Stimulated activated CD8-positive, alpha-beta memory T cell treated with anti-CD3 and anti-CD28 coated beads, Interleukin-7, amount 100 ng/mL, for 1 hour (primary cell): Measurements from ENCODE around the gene MNT.
A peak's percentile ranks its signal among the peaks of the same experiment; 100 is the strongest.

ENCODE experiments used
- DNase-seq, 2 donors: peaks; one replicate each; pipeline ENCODE4 v3.0.0-alpha.2; 2020; ENCODE audit warnings: low read depth in 2 of 2

MNT gene

DNA sequence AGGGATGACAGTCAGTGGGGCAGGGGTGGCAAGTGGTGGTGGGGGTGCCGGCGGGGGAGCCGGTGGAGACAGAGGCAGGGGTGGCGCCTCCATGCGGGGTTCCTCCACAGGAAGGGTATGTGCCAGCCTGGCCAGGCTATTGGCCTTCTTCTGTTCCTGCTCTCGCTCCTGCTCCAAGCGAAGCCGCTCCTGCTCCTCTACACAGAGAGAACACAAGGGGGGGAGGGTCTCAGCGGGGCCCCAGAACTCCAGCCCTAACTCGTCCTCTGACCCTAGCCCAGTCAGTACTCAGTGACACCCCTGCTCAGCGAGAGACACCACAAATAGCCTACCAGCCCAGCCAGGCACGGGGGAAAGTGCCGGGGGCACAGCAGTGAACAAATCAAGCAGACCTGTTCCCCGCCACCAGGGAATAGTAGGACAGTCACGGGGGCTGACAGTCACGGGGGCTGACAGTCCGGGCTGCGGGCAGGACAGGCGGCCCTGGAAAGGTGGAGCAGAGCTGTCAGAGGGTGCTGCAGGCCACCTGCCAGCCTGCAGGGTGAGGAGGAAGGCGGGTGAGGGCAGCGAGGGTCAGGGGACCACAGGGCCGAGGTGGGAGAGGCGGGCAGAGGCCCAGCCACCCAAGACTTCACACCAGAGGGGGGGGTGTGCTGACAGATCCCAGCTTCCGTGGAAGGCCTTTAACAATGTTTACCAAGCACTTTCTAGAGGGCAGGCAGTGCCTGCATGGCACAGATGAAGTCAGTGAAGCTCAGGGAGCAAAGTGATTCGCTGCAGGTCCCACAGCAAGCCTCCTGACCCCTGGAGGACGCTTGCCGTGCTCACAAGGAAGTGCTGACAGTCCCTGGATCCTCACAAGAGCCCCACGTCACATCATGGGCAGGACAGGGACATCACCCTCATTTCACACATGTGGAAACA lies 5.3 kb downstream of the MNT start:
- no peak for DNase-seq

DNA sequence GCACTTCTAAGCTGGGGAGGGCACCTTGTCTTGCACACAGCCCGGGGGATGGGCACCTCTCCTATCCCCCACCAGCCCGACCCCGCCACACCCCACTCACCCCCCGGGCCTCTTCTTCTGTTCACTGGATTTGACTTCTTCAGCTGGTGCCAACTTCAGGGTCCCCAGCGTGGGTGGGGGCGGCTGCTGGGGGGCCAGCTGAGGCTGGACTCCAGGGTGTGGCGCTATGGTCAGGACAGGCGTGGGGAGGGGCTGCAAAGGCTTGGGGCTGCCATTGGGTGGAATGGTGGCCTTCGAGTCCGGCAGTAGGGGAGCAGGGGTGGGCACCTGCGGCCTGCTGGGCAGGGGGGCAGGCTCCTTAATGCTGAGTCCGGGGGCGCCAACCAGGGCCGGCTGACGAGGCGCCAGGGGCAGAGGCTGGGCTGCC lies 6.1 kb downstream of the MNT start:
- DNase-seq: no peak

DNA sequence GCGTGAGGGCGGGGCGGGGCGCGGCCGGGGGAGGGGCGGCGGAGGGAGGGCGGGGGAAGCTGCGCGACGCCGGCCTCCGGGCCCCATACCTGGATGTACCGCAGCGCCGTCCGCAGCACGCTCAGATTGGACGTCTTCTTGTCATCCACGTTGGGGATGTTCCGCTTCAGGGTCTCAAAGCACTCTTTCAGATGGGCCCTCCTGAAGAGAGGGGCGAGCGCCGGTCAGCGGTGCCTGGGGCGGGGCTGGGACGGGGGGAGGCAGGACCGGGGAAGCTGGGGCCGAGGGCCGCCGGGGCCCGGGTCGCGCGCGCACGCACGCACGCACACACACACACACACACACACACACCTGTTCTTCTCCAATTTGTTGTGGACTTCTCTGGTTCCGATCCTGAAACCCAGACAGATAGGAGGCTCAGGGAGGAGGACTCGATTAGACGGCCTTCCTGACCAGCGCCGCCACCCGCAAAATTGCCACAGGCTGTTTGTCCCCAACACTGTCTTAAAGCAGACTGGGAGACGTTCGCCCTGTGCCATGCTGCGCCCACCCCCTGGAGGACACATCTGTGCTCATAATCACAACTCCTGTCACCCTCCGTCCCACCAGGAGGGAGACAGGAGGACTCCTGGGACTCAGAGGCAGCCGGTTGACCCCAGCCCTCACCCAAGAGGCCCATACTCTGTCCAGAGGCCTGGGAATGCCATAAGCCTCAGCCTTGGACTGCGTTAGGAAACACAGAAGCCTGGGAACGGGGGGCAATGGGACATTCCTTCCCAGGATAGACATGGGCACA lies 6.7 kb downstream of the MNT start:
- DNase-seq: no peak

DNA sequence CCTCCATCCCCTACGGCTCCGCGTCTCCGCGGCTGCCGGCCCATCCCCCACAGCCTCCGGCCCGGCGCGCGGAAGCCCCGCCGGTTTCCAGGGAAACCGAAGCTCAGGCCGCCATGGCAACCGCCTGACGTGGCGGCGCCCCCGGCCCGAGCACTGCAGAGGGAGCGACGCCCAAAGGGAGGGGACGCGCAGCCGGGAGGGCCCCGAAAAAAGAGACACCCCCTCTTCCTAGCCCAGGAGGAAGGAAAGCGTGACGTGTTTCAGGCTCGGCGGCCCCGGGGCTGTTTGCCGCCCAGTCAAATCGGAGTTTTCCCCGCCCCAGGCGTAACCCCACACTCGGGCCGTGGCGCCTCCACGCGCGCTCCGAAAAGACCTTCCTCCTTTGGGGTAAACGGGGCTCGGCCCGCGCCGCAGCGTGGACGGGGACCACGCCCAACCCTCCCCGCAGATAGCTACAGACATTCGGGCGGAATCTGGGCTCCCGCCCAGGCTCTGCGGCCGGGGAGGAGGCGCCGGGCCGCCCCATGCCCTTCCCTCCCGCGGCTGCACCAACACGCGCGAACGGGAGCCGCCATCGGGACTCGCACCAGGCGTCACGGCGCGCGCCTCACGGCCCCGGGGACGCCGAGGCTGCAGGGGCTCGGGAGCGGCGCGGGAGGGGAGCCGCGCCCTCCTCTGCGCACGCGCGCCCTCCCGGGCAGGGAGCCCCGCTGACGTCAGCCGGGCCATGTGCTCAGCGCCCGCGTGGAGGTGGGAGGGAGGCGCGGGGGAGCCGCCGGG lies 7.5 kb downstream of the MNT start:
- peak; percentile 78 to 80 for DNase-seq

DNA sequence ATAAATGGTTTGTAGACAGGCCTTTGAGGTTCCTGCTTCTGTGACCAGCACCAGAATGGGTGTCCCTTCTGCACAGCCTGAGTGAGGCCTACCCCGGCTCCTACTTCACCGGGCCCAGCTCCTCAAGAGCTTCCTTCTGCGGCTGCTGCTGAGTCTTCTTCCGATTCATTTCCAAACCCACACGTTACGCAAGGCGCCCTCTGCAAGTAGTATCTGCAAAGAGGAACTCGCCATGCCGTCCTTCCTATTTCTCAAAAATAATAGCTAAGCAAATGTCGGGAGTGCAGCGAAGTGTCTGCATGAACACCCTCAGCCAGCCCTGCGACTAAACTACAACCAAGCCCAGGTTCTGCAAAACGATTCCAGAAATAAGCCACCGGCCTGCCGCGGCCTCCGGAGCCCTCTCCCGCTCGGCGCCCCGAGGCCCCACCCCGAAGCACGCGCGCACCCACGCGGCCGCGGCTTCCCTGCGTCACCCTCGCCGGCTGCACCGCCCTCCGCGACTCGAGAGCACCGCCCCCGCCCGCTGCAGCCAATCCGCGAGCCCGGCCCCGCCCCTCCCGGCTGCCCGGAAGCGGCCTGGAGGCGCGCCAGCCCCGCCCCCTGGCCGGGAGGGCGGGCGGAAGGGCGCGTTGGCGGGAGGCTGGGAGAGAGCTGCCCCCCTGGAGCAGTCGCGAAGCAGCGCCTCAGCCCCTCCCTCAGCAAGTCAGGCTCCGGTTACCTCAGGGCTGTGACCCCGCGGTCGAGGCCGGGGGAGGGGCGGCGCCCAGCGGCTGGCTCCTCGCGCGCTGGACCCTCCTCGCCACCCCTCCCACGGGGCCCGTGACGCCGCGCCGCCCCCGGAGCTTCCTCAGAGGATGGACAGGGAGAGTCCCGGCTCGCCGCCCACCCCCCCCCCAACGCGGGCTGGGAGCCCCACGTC lies 8.3 kb downstream of the MNT start:
- peak; percentile 95 to 97 for DNase-seq

DNA sequence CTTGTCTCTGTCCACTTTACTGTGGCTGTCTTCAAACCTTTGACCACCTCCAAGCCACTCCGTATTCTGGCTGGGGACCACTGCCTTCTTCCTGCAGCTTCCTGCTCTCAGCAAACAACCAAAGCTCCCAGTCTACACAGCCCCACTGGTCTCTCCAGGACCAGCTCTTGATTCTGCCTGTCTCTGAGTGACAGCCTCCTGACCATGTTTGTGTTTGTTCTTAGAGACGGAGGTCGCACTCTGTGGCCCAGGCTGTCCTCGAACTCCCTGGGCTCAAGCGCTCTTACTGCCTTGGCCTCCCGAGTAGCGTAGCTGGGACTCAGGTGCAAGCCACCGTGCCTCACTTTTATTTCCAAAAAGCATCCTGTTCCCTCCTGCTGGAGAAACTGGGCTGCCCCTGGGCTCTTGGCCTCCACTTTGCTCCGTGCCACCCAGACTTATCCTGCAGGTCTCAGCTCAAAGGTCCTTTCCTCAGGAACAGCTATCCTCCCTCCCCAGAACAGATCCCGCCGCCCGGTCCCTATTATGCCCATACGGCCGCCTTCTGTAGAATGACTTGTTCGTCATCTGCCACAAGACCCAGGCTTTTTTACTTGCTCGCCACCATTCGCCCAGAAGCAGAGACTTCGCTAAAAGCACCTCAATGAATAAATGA lies 9.1 kb downstream of the MNT start:
- no peak for DNase-seq

DNA sequence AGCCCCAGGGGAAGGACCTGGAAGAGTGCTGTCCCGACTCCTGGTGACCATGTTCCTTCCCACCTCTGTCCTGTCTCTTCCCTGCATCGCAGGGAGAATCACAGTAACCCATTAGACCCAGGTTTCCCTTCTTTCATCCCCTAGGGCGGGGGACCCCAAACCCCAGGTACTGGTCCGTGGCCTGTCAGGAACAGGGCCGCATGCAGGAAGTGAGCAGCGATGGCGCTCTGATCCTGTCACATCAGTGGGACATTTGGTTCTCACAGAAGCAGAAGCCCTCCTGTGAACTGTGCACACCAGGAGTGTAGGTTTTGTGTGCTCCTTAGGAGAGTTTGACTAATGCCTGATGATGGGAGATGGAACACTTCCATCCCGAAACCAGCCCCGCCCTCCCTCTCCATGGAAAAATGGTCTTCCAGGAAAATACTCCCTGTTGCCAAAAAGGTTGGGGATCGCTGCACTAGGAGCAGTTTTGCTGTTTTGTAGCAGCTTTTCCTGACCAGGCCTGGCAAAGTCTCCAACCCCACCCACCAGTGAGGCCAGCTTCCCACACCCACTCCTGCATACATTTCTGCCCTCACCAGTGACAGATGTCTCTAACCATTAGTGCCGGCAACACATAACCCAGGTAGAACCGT lies 10.5 kb downstream of the MNT start:
- DNase-seq: no peak

DNA sequence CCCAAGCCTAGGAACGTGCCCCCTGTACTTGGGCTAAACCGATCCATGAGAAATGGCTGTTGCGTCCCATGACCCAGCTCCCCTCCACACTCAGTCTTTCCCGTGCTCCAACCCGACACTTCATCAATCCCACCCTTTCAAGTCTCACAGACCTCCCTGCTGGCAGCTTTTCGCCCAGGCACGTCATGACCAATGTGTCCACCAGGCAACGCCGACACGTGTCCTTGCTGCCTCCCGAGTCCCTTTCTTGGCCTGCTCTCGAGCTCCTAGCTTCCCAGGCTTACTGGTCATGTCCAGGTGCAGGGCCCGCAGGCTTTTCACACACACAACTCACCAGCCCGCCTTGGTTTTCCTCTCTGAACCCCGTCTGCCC lies 12.2 kb downstream of the MNT start:
- no peak for DNase-seq

DNA sequence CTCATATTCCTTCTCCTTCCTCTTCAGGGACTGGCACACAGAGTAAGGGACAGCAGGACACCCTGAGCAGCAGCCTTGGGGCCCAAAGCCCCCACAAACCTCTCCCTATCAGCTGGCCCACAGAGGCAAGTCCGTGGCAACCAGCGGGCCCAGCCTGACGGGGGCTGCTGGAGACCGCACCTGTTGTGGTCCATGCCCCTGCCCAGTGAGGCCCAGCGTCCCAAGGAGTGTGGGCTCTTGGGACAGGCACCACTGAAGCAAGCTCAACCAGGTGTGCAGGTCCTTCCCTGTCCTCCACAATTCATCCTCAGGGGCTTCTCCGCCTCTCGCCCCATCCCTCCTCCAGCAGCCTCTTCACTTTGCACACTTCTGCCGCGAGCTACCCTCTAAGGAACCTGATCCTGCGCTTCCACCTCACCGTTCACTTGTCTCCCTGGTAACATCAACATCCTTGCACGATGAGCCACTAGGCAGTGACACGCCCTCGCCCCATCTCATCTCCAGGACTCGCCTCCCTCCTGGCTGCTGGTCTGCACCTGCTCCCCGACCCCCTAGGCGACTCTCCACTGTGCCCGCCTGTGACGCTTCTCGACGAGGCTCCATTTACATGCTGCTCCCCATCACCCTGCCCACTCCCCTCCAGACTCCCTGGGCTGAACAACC lies 12.7 kb downstream of the MNT start:
- DNase-seq: no peak

DNA sequence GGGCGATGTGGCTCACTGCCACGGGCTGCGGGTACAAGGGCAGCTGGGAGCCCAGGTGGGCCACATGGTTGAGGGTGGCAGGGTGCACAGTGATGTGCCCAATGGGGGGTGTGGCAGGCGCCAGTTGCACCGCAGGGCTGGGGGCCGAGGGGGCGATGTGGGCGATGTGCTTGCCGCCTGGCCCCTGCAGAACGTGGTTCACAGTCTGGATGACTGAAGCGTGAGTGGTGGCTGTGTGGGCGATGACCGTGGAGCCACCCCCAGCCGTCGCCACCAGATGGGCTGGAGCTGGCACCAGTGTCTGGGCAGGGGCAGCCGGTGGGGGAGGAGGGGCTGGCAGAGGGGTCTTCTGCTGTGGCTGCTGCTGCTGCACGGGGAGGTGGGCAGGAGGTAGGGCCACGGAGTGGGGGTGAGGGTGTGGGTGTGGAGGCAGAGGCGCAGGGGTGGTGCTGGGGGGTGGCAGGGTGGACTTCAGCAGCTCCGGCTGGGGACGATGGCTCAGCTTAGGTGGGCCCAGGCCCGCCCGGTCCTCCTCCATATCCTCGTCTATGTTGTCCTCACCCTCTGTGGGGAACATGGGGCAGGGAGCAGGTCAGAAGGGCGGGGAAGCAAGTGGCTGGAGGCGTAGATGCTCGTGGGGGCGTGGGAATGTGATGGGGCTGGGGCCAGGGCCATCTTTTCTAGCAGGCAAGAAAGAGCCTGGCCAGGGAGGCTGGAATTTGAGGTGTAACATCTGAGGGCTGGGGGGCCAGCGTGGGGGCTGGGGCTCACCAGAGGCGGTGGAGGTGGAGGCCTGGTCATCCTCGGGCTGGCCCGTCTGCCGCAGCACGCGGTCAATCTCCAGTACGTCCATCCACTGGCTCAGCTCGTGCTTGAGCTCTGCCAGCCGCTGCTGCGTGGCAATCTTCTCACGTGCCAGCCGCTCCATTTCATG lies 13.5 kb downstream of the MNT start:
- DNase-seq: no peak

DNA sequence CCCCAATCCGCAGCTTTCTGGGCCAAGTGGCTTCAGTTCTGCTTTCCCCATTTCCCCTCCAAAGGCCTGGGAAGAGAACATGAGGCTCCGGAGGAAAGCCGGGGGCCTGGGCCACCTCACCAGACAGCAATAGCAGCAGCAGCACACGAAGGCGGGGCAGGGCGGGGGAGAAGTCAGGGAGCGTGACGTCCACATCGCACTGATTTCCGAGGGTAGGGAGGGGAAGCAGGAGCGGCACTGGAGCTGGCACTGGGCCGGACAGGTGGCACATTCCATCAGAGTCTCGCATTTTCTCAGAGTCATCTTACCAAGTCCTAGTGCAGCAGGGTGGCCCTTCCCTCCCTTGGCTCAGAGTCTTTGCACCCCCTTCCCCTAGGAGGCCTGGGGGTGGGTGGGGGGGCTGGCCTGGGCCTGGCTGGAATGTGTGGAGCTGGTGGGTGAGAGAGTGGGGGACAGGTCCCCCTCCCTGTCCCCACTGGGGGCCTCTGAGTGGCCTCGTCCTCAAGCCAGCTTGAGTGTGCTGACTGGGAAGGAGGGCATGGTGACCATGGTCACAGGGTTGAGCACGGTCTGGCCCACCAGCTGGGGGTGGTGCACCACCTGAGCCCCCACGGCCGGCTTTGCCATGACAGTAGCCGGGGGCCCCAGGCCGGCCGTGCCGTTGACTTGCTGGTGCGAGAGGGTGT lies 14.3 kb downstream of the MNT start:
- DNase-seq: no peak

DNA sequence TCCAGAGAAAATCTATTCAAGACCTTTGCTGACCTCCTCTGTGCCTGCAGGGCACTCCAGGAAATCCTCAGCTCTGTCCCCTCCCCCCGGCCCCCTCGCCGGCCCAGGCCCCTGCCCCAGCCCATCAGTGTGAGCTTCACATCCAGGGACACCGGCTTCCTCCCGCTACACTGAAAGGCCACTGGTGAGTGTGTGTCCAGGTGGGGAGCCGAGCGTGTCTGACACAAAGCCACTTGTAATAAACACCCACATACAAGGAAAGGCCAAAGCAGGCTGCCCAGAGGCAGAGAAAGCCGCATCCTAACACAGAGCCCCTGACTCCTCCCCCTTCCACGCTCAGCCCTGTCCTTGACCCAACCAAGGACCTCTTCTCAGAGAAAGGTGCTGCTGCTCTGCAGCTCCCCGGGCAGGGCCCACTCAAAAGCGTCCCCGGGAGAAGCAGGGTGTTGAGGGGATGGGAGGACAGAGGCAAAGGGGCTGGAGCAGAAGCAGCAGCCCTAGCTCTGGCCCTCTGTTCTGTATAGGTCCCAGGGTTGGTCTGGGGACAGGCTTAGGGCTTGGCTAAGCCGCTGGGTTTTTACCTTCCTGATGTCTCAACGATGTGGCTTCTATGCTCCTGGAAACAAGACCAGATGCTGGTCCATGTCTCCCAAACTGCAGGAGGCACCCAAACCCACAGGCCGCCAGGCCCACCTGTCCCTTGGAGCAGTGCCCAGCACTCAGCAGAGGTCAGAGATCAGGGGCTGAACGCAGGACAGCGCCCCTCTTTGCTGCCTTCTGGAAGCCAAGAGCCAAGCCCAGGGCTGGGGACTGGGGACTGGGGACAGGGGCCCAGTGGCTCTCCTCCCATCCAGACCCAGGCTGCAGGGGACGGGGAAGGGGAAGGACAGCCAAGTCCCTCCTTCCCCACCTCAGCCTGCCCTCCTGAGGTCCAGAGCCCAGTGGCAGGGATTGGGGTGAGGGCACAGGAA lies 15.3 kb downstream of the MNT start:
- DNase-seq: no peak

DNA sequence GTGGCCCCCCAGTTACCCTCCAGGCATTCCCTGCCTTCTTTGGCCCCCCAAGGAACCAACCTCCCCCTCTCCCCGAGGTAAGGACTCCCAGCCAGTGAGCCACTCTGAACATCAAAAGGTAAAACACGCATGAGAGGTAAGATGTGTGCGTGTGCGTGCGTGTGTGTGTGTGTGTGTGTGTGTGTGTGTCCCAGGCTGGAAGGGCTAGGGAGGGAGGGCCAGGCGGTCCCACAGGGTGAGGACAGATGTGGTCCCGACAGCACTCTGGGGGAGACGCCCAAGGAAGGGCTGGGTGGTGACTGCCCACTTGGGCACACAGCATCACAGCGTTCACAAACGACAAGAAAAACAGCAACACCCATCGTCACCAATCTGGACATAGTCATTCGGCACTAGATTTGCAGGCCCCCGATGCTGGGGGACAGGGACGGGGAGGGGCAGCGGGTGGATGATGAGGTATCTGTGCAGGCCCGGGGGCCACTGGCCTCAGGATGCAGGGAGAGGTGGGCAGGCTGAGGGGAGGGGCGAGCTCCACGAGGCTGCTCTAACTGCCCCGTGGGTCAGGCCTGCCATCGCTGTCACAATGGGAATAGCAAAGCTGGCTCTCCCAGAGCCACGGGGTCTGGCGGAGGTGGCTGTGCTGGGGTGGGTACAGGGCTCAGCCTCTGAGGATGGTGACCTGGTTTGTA lies 16.3 kb downstream of the MNT start:
- no peak for DNase-seq

DNA sequence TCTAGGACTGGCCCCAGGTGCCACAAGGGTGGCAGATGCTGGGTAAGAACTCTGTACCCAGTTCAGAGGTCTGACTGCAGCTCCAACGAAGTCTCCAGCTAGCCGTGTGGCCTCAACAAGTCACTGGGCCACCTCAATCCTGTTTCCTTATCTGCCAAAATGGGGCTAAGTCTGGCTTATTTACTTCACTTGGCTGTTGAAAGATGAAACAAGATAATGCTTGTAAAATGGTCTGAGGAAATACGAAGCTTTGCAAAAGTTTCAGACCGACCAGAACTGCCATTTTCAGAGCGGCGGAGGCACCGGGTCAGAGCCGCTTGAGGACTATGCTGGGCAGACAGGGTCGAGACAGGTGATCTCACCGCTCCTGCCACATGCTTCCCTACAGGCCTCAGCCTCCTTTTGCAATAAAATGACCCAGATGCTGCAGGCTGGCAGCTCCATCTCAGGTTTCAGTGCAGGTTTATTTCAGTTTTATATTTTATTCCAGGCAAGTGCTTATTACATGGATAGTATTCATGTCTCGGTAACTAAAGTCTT lies 17.2 kb downstream of the MNT start:
- no peak for DNase-seq

DNA sequence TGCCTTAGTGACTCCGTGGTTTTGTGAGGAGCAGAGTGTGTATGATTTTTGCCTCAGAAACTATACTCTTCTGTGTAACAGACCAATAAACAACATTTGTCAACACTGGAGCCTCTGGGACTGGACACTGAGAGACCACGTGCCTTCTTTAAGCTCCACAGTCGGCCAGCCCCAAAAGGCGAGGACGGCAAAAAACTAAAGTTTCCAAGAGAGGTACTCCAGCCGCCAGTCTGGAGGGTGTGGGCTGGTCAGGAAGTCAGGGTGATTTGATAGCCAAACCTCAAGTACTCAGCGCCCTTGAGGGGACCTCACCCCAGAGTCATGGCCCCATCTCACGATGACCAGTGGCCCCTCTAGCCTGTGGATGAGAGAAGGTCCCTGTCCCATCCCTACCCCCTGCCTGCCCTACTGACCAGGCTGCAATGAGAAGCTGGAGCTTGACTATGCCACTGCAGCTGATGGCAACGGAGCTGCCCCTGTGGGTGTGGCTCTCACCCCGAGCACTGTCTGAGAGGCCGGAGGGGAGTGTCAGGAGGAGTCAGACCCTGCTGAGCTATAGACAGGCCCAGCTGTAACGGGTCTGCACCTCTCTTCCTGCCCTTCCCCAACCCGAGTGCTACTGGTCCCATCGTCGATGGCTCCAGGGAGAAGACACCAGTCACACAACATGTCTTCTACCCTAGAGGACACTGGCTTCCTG lies 19.8 kb downstream of the MNT start:
- DNase-seq: no peak
